Measurements from ENCODE around the gene EXOC4. TPM values are rescaled to one million over a fixed set of nuclear protein-coding genes. Genes with fewer than 3 reads are reported as not detected.

The EXOC4 gene
- total RNA-seq, 1 experiment from 2014 or later, result 66.2 TPM

DNA sequence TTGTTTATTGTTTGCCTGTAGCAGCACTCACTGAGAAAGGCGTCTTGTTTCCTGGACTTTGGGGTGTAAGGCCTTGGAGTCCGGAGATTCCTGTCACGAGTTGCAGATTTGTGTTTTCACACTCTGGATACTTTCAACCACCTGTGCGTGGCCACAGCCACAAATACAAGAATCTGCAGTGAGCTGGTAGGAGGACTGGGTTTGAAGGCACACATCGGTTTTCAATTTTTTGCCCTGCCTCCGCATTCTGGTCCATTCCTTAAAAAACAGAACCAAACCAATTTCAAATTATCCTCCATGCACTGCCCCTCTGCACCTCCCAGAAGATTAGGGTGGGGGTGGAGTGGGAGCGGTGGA is 619 bp downstream of the EXOC4 start:
- H3K36me3 ChIP-seq (ENCODE audit: control insufficient read depth, insufficient read depth, low read length), result no peaks in the 10 kb centered on the region
- H3K9me3 Mint-ChIP-seq (ENCODE audit: unreplicated experiment), result peaks cover 10% of the 10 kb centered on the region
- TF ChIP-seq, protein P1, sequence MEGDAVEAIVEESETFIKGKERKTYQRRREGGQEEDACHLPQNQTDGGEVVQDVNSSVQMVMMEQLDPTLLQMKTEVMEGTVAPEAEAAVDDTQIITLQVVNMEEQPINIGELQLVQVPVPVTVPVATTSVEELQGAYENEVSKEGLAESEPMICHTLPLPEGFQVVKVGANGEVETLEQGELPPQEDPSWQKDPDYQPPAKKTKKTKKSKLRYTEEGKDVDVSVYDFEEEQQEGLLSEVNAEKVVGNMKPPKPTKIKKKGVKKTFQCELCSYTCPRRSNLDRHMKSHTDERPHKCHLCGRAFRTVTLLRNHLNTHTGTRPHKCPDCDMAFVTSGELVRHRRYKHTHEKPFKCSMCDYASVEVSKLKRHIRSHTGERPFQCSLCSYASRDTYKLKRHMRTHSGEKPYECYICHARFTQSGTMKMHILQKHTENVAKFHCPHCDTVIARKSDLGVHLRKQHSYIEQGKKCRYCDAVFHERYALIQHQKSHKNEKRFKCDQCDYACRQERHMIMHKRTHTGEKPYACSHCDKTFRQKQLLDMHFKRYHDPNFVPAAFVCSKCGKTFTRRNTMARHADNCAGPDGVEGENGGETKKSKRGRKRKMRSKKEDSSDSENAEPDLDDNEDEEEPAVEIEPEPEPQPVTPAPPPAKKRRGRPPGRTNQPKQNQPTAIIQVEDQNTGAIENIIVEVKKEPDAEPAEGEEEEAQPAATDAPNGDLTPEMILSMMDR (IDR thresholded peaks at IDR 0.05; ENCODE audit: insufficient read depth in 1 of 2, low read depth in 1 of 2, low read length in 1 of 2, severe bottlenecking in 1 of 2, unreplicated experiment in 1 of 2), result no peak
- H3K4me1 Mint-ChIP-seq (ENCODE audit: low read depth, unreplicated experiment), result peaks cover 7% of the 10 kb centered on the region
- 0 out of 2 replicates have a peak, but pooled peaks cover 5% of the 10 kb centered on the region for H3K9me3 ChIP-seq
- peak overlapping the region; percentile 73 for H3K4me3 ChIP-seq (ENCODE audit: low read depth, low read length)
- H3K27ac Mint-ChIP-seq (ENCODE audit: unreplicated experiment), result peak overlapping the region; percentile 95
- ChIA-PET CTCF (no interaction called here), POLR2A (interaction anchor here (0.6 to 1.8 kb wide), 3 partner anchors 74 to 1217 kb away, joined by 4 to 6 read pairs (median 4); partner anchors contain the start of gene CHCHD3)
- TSS peak; percentile 56 for BruUV-seq (replicated peaks)
- H3K36me3 Mint-ChIP-seq (ENCODE audit: insufficient read depth, unreplicated experiment), result peaks cover 9% of the 10 kb centered on the region
- H3K4me1 ChIP-seq, result no peaks in the 10 kb centered on the region; the same call in 1 of the 2 replicates
- intact Hi-C loops (cut with micrococcal nuclease; ENCODE audit: unreplicated experiment), result loop anchor here (1.0 kb wide), 1 partner anchor 171 kb away; the partner anchor contains the start of gene CHCHD3
- peak overlapping the region; percentile 87 for H3K4me3 Mint-ChIP-seq (ENCODE audit: unreplicated experiment)
- no peak for DNase-seq
- H3K27me3 ChIP-seq (replicated peaks; ENCODE audit: control insufficient read depth, insufficient read depth, low read length), result no peaks in the 10 kb centered on the region
- no peaks in the 10 kb centered on the region for H3K27me3 Mint-ChIP-seq (ENCODE audit: insufficient read depth, unreplicated experiment)

DNA sequence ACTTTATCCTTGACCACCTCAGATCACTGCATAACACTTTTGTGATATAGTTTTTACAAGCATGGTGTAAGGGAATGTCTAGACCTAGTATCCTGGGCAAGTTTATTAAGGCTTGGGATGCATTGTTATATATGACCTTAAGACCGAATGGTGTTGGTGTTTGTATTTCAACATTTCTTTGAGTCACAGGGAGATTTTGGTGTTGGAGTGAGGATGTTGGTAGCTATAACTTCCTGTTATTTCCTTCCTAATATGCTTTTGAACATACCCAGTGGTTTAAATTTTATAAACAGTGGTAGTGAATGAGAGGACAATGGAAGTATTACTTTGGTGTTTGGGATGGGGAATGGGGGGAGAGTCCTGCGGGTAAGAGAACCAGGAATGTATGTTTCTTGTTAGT is 2.6 kb downstream of the EXOC4 start:
- H3K36me3 ChIP-seq (ENCODE audit: control insufficient read depth, insufficient read depth, low read length), result no peaks in the 10 kb centered on the region
- no peak for DNase-seq
- no peak overlapping the region for H3K4me3 ChIP-seq (ENCODE audit: low read depth, low read length)
- H3K9me3 ChIP-seq, result no peaks in the 10 kb centered on the region
- BruUV-seq (replicated peaks), result no TSS peak
- ChIA-PET CTCF (no interaction called here), POLR2A (no interaction called here)
- Mint-ChIP-seq H3K9me3 (ENCODE audit: unreplicated experiment) (no peaks in the 10 kb centered on the region), H3K36me3 (ENCODE audit: insufficient read depth, unreplicated experiment) (peaks cover 9% of the 10 kb centered on the region), H3K4me1 (ENCODE audit: low read depth, unreplicated experiment) (peaks cover 7% of the 10 kb centered on the region), H3K27me3 (ENCODE audit: insufficient read depth, unreplicated experiment) (no peaks in the 10 kb centered on the region), H3K4me3 (ENCODE audit: unreplicated experiment) (no peak overlapping the region), H3K27ac (ENCODE audit: unreplicated experiment) (no peak overlapping the region)
- intact Hi-C loops (cut with micrococcal nuclease; ENCODE audit: unreplicated experiment), result no loop called here
- H3K27me3 ChIP-seq (replicated peaks; ENCODE audit: control insufficient read depth, insufficient read depth, low read length), result no peaks in the 10 kb centered on the region
- TF ChIP-seq, protein P1 (IDR thresholded peaks at IDR 0.05; ENCODE audit: insufficient read depth in 1 of 2, low read depth in 1 of 2, low read length in 1 of 2, severe bottlenecking in 1 of 2, unreplicated experiment in 1 of 2), result no peak
- no peaks in the 10 kb centered on the region; the same call in 1 of the 2 replicates for H3K4me1 ChIP-seq

DNA sequence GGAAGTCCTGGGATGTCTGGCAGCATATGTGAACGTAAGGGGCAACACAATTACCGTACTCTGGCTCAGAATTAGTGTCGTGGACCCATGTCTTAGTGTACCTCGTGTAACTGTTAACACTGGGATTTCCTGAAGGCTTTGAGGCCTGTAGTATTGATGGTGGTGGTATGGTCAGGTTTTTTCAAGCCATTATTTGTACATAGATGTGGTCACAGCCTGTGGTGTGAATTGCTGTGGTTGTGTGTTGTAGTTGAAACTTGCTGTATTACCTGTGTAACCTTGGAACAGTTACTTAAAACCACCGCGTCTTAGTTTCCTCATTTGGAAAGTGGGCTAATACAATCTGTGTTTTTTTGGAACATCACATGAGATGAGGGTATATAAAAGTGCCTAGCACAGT is 5.3 kb downstream of the EXOC4 start:
- no peaks in the 10 kb centered on the region for H3K9me3 Mint-ChIP-seq (ENCODE audit: unreplicated experiment)
- TF ChIP-seq, protein P1 (IDR thresholded peaks at IDR 0.05; ENCODE audit: insufficient read depth in 1 of 2, low read depth in 1 of 2, low read length in 1 of 2, severe bottlenecking in 1 of 2, unreplicated experiment in 1 of 2), result no peak
- no peaks in the 10 kb centered on the region for H3K27me3 ChIP-seq (replicated peaks; ENCODE audit: control insufficient read depth, insufficient read depth, low read length)
- no peak overlapping the region for H3K4me3 ChIP-seq (ENCODE audit: low read depth, low read length)
- ChIA-PET CTCF (no interaction called here), POLR2A (no interaction called here)
- H3K36me3 Mint-ChIP-seq (ENCODE audit: insufficient read depth, unreplicated experiment), result peaks cover 9% of the 10 kb centered on the region
- H3K4me1 ChIP-seq, result no peaks in the 10 kb centered on the region; the same call in 1 of the 2 replicates
- H3K27me3 Mint-ChIP-seq (ENCODE audit: insufficient read depth, unreplicated experiment), result no peaks in the 10 kb centered on the region
- H3K4me1 Mint-ChIP-seq (ENCODE audit: low read depth, unreplicated experiment), result no peaks in the 10 kb centered on the region
- H3K4me3 Mint-ChIP-seq (ENCODE audit: unreplicated experiment), result no peak overlapping the region
- no peak overlapping the region for H3K27ac Mint-ChIP-seq (ENCODE audit: unreplicated experiment)
- H3K9me3 ChIP-seq, result no peaks in the 10 kb centered on the region
- intact Hi-C loops (cut with micrococcal nuclease; ENCODE audit: unreplicated experiment), result no loop called here
- H3K36me3 ChIP-seq (ENCODE audit: control insufficient read depth, insufficient read depth, low read length), result no peaks in the 10 kb centered on the region
- no peak for DNase-seq
- no TSS peak for BruUV-seq (replicated peaks)
